NCI-H1417 treated with DMSO at 0.1 percent for 48 hours (cell line): Measurements from ENCODE around the gene FAM98B.

Experiments used
- DNase-seq: peaks from one replicate; lab custom pipeline; 2025; lab: John Stamatoyannopoulos, UW

Gene FAM98B

GRCh38 chr15:38508647-38509046 lies 54.7 kb downstream of the FAM98B start:
- DNase-seq, result no peak

- DNase-seq, result no peak
Observed at GRCh38 chr15:38509152-38509551, 55.2 kb downstream of the FAM98B start.

- DNase-seq, result no peak
Observed at GRCh38 chr15:38512901-38513300, 59.0 kb downstream of the FAM98B start.

- DNase-seq, result no peak
Observed at GRCh38 chr15:38514601-38515000, 60.7 kb downstream of the FAM98B start.

GRCh38 chr15:38516626-38517025 lies 62.7 kb downstream of the FAM98B start:
- DNase-seq, result no peak

- no peak for DNase-seq
Observed at GRCh38 chr15:38517312-38517975, 63.5 kb downstream of the FAM98B start.

- no peak for DNase-seq
Observed at GRCh38 chr15:38518084-38518483, 64.2 kb downstream of the FAM98B start.

GRCh38 chr15:38520035-38520434 lies 66.1 kb downstream of the FAM98B start:
- no peak for DNase-seq

- DNase-seq, result no peak
Observed at GRCh38 chr15:38521316-38521715, 67.4 kb downstream of the FAM98B start.

- DNase-seq, result no peak
Observed at GRCh38 chr15:38522922-38523321, 69.0 kb downstream of the FAM98B start.

- DNase-seq, result no peak
Observed at GRCh38 chr15:38524156-38524555, 70.2 kb downstream of the FAM98B start.

GRCh38 chr15:38525489-38525888 lies 71.6 kb downstream of the FAM98B start:
- DNase-seq, result no peak

- DNase-seq, result no peak
Observed at GRCh38 chr15:38526158-38526557, 72.2 kb downstream of the FAM98B start.

- DNase-seq, result no peak
Observed at GRCh38 chr15:38528294-38528693, 74.4 kb downstream of the FAM98B start.

- no peak for DNase-seq
Observed at GRCh38 chr15:38530113-38530512, 76.2 kb downstream of the FAM98B start.

GRCh38 chr15:38531509-38531908 lies 77.6 kb downstream of the FAM98B start:
- DNase-seq, result no peak

- DNase-seq, result no peak
Observed at GRCh38 chr15:38532728-38533127, 78.8 kb downstream of the FAM98B start.

- DNase-seq, result no peak
Observed at GRCh38 chr15:38533416-38533915, 79.5 kb downstream of the FAM98B start.

GRCh38 chr15:38533926-38534325 lies 80.0 kb downstream of the FAM98B start:
- DNase-seq, result no peak

GRCh38 chr15:38534691-38535090 lies 80.8 kb downstream of the FAM98B start:
- no peak for DNase-seq

GRCh38 chr15:38535491-38536200 lies 81.7 kb downstream of the FAM98B start:
- DNase-seq, result no peak

GRCh38 chr15:38536201-38536676 lies 82.3 kb downstream of the FAM98B start:
- no peak for DNase-seq
